ENCODE results near the gene NRSN2. TPM values are rescaled to one million over a fixed set of nuclear protein-coding genes. Genes with fewer than 3 reads are reported as not detected.

Gene NRSN2
- total RNA-seq, 6 donors from 2014 or later = 13.6 to 30.8 (median 25.6) TPM

- no peak overlapping the region for H3K27ac ChIP-seq
- DNase-seq (no peak), ATAC-seq (ENCODE audit: low FRiP score in 2 of 2) (no peak)
- peaks cover 11 to 24% (median 17%) of the 10 kb centered on the region in 4 donors for H3K4me1 ChIP-seq
- 75 to 84% methylated on average over 9 of the region's 9 CpGs for WGBS, 2 donors
- TF ChIP-seq POLR2AphosphoS5 (IDR thresholded peaks at IDR 0.05) (no peak), POLR2A (IDR thresholded peaks at IDR 0.05) (no peak), CTCF (IDR thresholded peaks at IDR 0.05) (no peak)
- H3K36me3 ChIP-seq = no peaks in the 10 kb centered on the region
- H3K4me3 ChIP-seq = no peak overlapping the region
- H3K27me3 ChIP-seq = no peaks in the 10 kb centered on the region
- no peaks in the 10 kb centered on the region for H3K9me3 ChIP-seq
Measured at GRCh38 chr20:364905-365794, 18.2 kb downstream of the NRSN2 start.

DNA sequence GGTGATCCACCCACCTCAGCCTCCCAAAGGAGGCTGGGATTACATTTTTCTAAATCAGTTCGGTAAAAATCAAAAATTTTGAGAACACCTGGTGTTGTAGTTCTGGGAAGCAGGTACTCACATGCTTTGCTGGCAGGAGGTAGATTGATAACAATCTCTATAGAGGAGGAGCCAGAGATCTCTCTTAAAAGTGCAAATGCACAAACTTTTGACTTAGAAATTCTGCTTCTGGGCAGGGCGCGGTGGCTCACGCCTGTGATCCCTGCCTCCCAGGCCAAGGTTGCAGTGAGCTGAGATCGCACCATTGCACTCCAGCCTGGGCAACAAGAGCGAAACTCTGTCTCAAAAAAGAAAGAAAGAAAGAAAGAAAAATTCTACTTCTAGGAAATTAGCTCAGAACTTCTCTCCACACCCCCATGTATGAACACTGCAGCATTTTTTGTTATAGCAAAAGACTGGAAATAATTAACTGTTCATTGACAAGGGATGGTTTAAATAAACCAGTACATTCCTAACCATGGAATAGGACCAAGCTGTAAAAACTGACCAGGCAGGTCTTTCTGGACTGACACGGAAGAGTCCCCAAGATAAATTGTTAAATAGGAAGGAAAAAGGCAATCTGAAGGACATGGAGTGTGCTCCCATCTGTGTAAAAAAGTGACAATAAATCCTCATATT, 19.3 kb downstream of the NRSN2 start:
- ATAC-seq (ENCODE audit: low FRiP score in 2 of 2) = no peak
- TF ChIP-seq CTCF (IDR thresholded peaks at IDR 0.05) = no peak
- Histone ChIP-seq H3K36me3 (no peaks in the 10 kb centered on the region), H3K27ac (no peak overlapping the region), H3K4me3 (no peak overlapping the region), H3K4me1 (peaks cover 18 to 35% (median 27%) of the 10 kb centered on the region in 4 donors), H3K9me3 (no peaks in the 10 kb centered on the region), H3K27me3 (no peaks in the 10 kb centered on the region)
- WGBS, 2 donors = 67 to 71% methylated on average over 7 of the region's 7 CpGs
- DNase-seq = no peak

- DNase-seq = no peak
- TF ChIP-seq CTCF (IDR thresholded peaks at IDR 0.05) = no peak
- TF ChIP-seq POLR2AphosphoS5 (IDR thresholded peaks at IDR 0.05) = no peak
- no peak for TF ChIP-seq POLR2A (IDR thresholded peaks at IDR 0.05)
- no peak for TF ChIP-seq EP300 (IDR thresholded peaks at IDR 0.05)
- H3K27ac ChIP-seq = no peak overlapping the region
- H3K4me1 ChIP-seq = peaks cover 26 to 41% (median 34%) of the 10 kb centered on the region in 4 donors
- H3K27me3 ChIP-seq = no peaks in the 10 kb centered on the region
- no peaks in the 10 kb centered on the region for H3K36me3 ChIP-seq
- no peaks in the 10 kb centered on the region for H3K9me3 ChIP-seq
- no peak for ATAC-seq (ENCODE audit: low FRiP score in 2 of 2)
- no peak overlapping the region for H3K4me3 ChIP-seq
- 80 to 87% methylated on average over 13 of the region's 13 CpGs for WGBS, 2 donors
Measured at GRCh38 chr20:366719-367485, 20.0 kb downstream of the NRSN2 start.

DNA sequence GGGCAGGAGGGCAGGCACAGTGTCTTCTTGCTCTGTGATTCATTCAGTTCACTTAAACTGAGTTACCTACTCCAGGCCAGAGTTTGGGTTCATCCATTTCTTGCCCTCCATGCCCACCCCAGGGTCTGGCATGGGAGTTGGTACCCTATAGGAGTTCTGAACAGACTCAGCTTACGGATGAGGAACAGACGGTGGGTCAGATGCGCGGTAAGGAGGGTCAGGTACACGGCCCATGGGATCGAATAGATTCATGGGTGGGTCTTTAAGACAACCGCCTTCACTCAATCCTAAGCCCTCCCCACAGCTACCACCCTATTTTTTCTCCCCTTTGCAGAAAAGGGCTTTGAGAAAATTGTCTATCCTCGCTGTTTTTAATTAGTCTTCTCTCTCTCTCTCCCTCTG, 20.6 kb downstream of the NRSN2 start:
- DNase-seq (no peak), ATAC-seq (ENCODE audit: low FRiP score in 2 of 2) (no peak)
- H3K9me3 ChIP-seq = no peaks in the 10 kb centered on the region
- no peaks in the 10 kb centered on the region for H3K36me3 ChIP-seq
- WGBS, 2 donors = 66 to 94% methylated on average over 8 of the region's 8 CpGs
- TF ChIP-seq EP300 (IDR thresholded peaks at IDR 0.05) = no peak
- TF ChIP-seq CTCF (IDR thresholded peaks at IDR 0.05) = no peak
- no peak for TF ChIP-seq POLR2AphosphoS5 (IDR thresholded peaks at IDR 0.05)
- TF ChIP-seq POLR2A (IDR thresholded peaks at IDR 0.05) = no peak
- no peaks in the 10 kb centered on the region for H3K27me3 ChIP-seq
- H3K4me1 ChIP-seq = peaks cover 27 to 41% (median 36%) of the 10 kb centered on the region in 4 donors
- H3K27ac ChIP-seq = no peak overlapping the region
- H3K4me3 ChIP-seq = no peak overlapping the region
